ENCODE measurements around the gene TSKU.

DNA sequence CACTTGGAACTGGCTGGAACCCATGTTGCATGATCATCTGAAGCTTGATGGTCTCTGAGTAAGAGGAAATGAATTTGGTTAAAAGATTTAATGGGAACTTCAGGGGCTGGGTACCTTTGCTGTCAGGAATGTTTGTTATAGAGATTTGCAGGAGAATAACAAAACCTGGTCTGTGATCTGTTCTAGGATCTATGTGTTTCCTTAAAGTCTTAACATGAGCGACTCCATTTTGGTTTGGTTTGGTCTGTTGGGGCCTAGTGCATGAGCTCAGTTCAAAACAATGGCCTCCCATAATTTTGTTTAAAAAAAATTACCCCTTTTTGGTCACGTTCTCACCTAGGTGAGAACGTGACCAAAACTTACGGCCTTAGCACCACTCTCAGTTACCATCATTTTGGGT, 28.1 kb downstream of the TSKU start:
- TF ChIP-seq, protein P1, sequence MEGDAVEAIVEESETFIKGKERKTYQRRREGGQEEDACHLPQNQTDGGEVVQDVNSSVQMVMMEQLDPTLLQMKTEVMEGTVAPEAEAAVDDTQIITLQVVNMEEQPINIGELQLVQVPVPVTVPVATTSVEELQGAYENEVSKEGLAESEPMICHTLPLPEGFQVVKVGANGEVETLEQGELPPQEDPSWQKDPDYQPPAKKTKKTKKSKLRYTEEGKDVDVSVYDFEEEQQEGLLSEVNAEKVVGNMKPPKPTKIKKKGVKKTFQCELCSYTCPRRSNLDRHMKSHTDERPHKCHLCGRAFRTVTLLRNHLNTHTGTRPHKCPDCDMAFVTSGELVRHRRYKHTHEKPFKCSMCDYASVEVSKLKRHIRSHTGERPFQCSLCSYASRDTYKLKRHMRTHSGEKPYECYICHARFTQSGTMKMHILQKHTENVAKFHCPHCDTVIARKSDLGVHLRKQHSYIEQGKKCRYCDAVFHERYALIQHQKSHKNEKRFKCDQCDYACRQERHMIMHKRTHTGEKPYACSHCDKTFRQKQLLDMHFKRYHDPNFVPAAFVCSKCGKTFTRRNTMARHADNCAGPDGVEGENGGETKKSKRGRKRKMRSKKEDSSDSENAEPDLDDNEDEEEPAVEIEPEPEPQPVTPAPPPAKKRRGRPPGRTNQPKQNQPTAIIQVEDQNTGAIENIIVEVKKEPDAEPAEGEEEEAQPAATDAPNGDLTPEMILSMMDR (conservative IDR thresholded peaks at IDR 0.05), result no peak
- TF ChIP-seq ZFX (IDR thresholded peaks at IDR 0.05), result no peak
